Activated naive CD4-positive, alpha-beta T cell treated with anti-CD3 and anti-CD28 coated beads, Interleukin-2, amount 10 ng/mL, durations not matched to agents 7 days and 5 days (primary cell): ENCODE results near the gene NODAL.

Experiments used
- CTCF ChIA-PET: fragments of 350-600 bp; sonication (Branson Sonifier 250); formaldehyde crosslinking; loops from one replicate; lab custom pipeline; 2021; ENCODE audit warnings: antibody characterized with exemption; lab: Charles Lee
- DNase-seq: peaks from one replicate; pipeline ENCODE4 v3.0.0-alpha.2; 2020
- H3K27ac Mint-ChIP-seq: one replicate; pipeline ENCODE4 v1.8.0; 2021; ENCODE audit warnings: mild to moderate bottlenecking, moderate library complexity, mixed read lengths
- H3K27me3 Mint-ChIP-seq: one replicate; pipeline ENCODE4 v1.8.0; 2021; ENCODE audit warnings: mild to moderate bottlenecking, mixed read lengths
- H3K36me3 Mint-ChIP-seq: one replicate; pipeline ENCODE4 v1.8.0; 2021; ENCODE audit warnings: mixed read lengths
- H3K4me1 Mint-ChIP-seq: one replicate; pipeline ENCODE4 v1.8.0; 2021; ENCODE audit warnings: mixed read lengths
- H3K4me3 Mint-ChIP-seq: one replicate; pipeline ENCODE4 v1.8.0; 2021; ENCODE audit warnings: mild to moderate bottlenecking, moderate library complexity, mixed read lengths
- H3K9me3 Mint-ChIP-seq: one replicate; pipeline ENCODE4 v1.8.0; 2021; ENCODE audit warnings: mixed read lengths

NODAL gene

DNA sequence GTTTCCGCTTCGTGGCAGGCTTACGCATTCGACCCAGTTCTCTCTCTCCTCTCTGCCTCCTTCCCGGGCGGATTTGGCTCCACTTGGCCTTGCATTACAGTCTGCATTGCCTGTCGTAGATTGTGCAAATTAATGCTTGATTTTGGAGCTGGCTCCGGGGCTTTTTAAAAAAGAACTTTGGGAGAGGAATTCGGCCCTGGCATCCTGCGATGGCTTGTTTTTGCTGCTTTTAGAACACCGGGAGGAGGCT lies 36.8 kb downstream of the NODAL start:
- Mint-ChIP-seq H3K9me3 (no peaks in the 10 kb centered on the region), H3K27me3 (peaks cover 4% of the 10 kb centered on the region), H3K4me3 (peak overlapping the region; percentile 99), H3K36me3 (peaks cover 26% of the 10 kb centered on the region), H3K4me1 (peaks cover 38% of the 10 kb centered on the region), H3K27ac (peak overlapping the region; percentile 96)
- CTCF ChIA-PET, result interaction anchor here (0.7 to 4.5 kb wide), 9 partner anchors 21 to 259 kb away, joined by 3 to 19 read pairs (median 4); partner anchors contain the start of gene TYSND1
- DNase-seq, result no peak

DNA sequence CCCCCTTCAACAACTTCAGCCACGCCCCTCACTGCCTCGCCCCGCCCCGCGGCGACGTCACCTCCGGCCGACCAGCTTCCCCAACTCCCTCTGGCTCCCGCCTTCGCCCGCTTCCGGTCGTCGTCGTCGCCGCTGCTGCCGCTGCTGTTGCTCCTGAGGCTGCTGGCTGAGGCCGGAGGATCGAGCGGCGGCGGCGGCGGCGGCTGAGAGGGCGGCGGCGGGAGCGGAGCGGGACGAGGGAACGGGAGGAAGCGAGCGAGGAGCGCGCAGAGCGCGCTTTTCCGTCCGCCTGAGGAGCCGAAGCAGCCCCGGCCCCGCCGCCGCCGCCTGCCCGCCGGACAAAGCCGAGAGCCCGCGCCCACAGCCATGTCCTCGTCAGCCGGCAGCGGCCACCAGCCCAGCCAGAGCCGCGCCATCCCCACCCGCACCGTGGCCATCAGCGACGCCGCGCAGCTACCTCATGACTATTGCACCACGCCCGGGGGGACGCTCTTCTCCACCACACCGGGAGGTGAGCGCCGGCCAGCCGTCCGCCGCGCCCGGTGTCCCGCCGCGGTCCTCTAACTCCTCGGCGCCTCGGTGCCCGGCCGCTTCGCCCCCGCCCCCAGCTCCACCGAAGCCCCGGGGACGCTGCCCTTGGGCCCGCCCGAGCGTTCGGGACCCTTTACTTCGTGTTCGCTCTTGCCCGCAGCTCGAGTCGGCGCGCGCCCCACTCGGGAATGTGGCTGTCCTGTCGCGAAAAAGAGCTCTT lies 37.3 kb downstream of the NODAL start, which contains the start of gene EIF4EBP2:
TSS of gene EIF4EBP2 (plus strand) at position 110 of the 751 bp plus-strand sequence. CDS start at position 367, 257 bp downstream.
- peak; percentile 99 for DNase-seq
- CTCF ChIA-PET, result interaction anchor here (1.2 to 4.5 kb wide), 7 partner anchors 15 to 183 kb away, joined by 3 to 19 read pairs (median 6); no protein-coding TSS in a partner anchor
- peak within 1 kb of the TSS; percentile 96 for H3K27ac Mint-ChIP-seq
- H3K4me3 Mint-ChIP-seq, result peak within 1 kb of the TSS; percentile 99
- H3K27me3 Mint-ChIP-seq, result peaks cover 4% of the 10 kb centered on the region
- no peaks in the 10 kb centered on the region for H3K9me3 Mint-ChIP-seq
- H3K36me3 Mint-ChIP-seq, result peaks cover 24% of the 10 kb centered on the region
- H3K4me1 Mint-ChIP-seq, result peaks cover 35% of the 10 kb centered on the region

DNA sequence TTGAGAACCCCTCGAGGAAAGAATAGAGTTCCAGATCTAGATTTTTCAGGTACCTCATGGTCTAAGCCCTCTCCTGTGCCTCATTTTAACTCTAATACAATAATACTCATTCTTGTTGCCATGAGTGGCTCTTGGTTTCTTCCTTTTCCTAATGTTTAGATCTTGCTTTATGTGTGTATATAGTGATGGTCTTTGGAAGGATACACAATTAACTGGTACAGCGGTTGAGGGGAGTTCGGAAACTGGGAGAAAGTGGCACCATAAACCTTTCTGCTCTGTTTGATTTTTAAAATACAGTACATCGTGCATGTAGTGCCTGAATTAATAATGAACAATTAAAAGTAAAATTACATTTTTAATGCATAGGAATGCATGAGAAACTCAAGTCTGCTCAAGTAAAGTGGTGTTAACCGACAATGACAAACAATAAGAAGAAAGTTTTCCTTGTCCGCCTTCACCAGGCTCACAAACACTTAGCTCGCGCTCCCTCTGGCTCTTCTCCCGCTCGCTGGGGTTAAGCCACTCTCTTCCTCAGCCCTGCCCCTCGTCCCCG lies 37.9 kb downstream of the NODAL start:
- CTCF ChIA-PET, result interaction anchor here (0.6 to 4.5 kb wide), 4 partner anchors 14 to 182 kb away, joined by 3 to 19 read pairs (median 4); no protein-coding TSS in a partner anchor
- Mint-ChIP-seq H3K9me3 (no peaks in the 10 kb centered on the region), H3K4me3 (peak overlapping the region; percentile 99), H3K27ac (peak overlapping the region; percentile 96), H3K36me3 (peaks cover 22% of the 10 kb centered on the region), H3K27me3 (peaks cover 4% of the 10 kb centered on the region), H3K4me1 (peaks cover 30% of the 10 kb centered on the region)
- DNase-seq, result no peak

DNA sequence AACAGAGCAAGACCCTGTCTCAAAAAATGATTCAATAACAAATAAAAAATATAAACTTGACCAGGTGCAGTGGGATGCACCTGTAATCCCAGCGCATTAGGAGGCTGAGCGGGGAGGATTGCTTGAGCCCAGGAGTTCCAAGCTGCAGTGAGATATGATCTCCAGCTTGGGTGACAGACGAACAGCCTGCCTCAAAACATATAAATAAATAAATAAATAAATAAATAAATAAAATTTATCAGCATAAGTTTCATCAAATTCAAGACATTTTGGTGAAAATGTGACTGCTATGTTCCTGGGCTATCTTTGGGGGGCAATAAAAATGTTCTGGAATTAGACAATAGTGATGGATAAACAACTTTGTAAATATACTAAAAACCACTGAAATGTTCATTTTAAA lies 42.3 kb downstream of the NODAL start:
- DNase-seq, result no peak
- CTCF ChIA-PET, result no interaction called here
- peaks cover 8% of the 10 kb centered on the region for H3K4me1 Mint-ChIP-seq
- H3K27me3 Mint-ChIP-seq, result peaks cover 12% of the 10 kb centered on the region
- H3K36me3 Mint-ChIP-seq, result no peaks in the 10 kb centered on the region
- no peak overlapping the region for H3K4me3 Mint-ChIP-seq
- no peak overlapping the region for H3K27ac Mint-ChIP-seq
- H3K9me3 Mint-ChIP-seq, result no peaks in the 10 kb centered on the region

DNA sequence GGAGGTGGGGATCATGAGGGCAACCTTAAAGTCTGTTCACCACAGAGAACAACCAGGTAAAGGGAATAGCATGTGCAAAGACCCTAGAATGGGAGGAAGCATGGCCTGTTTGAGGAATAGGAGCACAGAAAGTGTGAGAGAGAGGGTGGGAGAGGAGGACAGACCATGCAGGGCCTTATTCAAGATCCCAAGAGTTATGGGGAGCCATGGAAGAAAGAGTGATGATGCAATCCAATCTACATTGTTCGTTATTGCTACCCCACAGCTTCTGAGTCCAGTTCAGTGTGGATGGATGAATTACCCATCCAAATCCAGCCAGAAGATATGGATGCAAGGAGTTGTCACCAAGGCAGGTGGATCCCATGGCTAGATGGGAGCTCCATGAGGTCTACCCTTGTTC lies 45.3 kb downstream of the NODAL start:
- Mint-ChIP-seq H3K4me3 (no peak overlapping the region), H3K4me1 (no peaks in the 10 kb centered on the region), H3K27ac (no peak overlapping the region), H3K36me3 (no peaks in the 10 kb centered on the region), H3K9me3 (no peaks in the 10 kb centered on the region), H3K27me3 (peaks cover 38% of the 10 kb centered on the region)
- CTCF ChIA-PET, result no interaction called here
- DNase-seq, result no peak

DNA sequence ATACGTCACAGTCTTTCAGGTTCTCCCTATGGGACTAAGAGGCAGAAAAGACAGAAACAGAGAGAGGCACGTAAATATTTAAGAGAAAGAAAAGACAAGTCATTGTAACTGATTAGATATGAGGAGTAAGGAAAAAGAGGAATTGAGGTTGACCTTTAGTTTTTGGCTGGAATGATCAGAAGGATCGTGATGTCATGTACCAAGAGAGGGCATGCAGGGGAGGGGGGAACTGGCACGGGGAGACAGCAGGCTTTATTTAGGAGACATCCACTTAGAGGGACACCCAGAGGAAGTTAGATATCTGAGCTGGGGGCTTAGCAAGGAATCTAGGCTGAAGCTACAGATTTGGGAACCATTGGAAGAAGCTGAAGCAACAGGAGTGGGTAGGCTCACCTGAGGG lies 49.8 kb downstream of the NODAL start:
- no peak overlapping the region for H3K4me3 Mint-ChIP-seq
- no peaks in the 10 kb centered on the region for H3K36me3 Mint-ChIP-seq
- no peak overlapping the region for H3K27ac Mint-ChIP-seq
- H3K27me3 Mint-ChIP-seq, result peaks cover 56% of the 10 kb centered on the region
- no peak for DNase-seq
- H3K9me3 Mint-ChIP-seq, result no peaks in the 10 kb centered on the region
- CTCF ChIA-PET, result no interaction called here
- peaks cover 6% of the 10 kb centered on the region for H3K4me1 Mint-ChIP-seq
